Measurements from ENCODE around the gene SPTBN1.

GRCh38 chr2:54704688-54705605 lies 248.8 kb downstream of the SPTBN1 start:
- TF ChIP-seq CTCF (IDR thresholded peaks at IDR 0.05) (peak; percentile 53 to 73 (median 55)), POLR2A (IDR thresholded peaks at IDR 0.05) (no peak)

All from ovary (tissue), 3 donors.